Measurements from ENCODE around the gene ILK.
A peak's percentile ranks its signal among the peaks of the same experiment; 100 is the strongest.

Gene ILK

DNA sequence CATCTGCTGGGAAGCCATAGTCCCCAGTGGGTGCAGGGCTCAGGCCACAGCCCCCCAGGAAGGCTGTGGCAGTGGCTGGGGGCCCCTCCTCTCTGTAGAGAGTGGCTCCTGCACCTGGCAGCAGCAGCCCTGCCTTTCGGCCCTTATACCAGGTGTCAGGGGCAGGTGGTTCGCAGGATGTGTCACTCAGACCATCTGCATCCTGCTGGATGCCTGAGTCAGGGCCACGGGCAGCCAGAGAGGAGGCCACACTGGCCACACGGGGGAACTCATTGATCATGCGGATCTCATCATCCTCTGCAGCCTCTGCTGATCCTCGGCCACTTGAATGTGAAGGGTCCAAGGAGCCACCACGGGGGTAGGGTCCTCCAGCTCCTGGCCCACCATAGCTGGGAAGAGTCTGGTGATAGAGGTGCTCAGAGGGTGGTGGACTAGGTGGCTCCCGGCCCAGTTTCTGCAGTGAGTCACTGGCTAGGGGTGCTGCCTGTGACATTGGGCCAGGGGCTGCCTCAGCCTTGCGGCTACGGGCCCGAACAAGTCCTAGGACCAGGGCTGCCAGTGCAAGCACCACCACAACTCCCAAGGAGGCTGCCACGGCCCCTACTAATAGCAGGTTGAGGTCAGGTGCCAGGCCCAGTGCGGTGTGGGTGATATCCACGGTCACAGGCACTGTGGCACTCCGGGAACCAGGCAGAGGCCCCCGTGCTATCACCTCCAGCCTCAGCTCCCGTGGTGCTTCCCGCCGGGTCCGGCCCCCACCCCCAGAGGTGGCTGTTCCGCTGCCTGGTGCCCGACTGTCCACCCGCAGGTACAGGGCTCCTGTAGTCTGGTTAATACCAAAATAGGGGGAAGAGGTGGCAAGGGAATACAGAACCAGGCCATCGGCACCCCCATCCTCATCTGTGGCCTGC lies 18.9 kb downstream of the ILK start:
- DNase-seq = no peak

DNA sequence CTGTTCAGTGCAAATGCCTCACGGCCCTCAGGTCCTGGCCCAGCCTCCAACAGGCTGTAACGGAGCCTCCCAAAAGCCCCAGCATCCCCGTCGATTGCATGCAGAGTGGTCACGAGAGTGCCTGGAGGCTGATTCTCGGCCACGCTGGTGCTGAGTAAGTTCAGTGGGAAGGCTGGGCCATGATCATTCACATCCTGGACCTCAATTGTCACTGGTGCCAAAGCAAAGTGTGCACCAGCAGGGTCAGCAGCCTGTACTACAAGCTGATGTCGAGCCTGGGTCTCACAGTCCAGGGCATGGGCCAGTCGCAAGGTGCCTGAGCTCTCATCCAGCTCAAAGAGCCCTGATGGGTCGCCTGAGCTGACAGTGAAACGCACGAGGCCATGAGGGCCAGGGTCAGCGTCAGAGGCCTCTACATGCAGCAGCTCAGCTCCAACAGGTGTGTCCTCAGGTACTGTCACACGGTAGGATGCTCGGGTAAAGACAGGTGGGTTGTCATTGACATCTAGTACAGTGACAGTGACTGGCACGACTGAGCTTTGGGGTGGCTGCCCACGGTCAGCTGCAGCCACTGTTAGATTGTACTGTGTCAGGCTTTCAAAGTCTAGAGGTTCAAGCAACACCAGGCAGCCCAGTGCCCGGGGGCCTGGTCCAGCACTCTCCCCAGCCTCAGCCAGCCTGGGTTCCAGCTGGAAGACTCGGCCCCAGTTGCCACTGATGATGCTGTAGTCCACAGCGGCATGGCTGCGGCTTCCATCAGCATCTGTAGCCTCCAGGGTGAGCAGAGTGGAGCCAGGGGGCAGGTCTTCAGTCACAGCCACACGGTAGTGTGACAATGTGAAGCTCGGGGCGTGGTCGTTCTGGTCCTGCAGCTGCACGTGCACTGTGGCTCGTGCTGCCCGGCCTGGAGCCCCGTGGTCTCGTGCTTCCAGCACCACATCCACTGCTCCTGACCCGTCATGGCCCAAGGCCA lies 20.1 kb downstream of the ILK start:
- DNase-seq = no peak

DNA sequence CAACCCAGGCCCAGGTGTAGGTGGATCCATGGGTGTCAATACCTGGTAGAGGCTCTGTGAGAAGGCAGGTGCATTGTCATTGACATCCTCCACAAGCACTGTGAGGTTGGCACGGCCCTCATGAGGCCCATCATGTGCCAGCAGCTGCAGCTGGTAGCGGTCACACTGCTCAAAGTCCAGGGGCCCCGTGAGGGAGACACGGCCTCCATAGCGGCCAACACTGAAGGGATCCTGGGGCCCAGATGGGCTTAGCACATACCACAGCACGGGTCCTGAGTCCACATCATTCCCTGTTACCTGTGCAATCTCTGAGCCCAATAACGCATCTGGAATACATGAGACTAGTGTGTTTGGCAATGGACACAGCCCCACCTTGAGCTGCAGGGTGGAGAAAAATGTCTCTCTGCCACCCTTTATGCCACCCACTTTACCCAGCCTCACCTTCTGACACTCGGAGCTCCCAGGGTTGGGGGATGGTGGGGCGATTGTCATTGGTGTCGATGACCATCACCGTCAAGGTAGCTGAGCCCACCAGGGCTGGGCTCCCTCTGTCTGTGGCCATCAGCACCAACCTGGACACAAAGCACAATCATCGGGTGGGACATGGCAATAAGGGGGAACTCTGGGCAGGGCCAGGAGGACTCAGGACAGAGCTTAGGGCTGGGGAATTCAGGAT lies 21.7 kb downstream of the ILK start:
- no peak for DNase-seq

DNA sequence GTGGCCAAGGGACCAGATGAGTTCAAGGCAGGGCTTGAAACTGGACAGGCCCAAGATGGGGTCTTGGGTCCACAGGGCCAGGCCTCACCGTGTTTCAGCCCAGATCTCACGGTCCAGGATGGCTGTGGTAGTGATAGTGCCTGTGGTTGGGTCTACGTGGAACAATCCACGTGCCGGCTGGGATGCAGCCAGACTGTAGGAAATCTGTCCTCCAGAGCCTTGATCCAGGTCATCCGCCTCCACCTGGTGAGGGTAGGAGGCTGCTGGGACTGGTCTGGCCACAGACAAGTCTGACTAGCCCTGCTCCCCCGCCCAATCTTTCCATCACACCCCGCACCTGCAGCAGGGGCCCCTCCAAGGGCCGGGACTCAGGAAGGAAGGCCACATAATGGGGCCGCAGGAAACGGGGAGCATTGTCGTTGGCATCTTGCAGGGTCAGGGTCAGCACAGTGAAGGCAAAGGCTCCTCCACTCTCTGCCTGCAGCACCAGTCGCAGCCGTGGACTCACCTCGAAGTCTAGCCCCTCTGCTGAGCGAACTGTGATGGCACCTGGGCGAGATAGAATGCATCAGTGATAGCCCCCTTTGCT lies 22.4 kb downstream of the ILK start:
- DNase-seq = no peak

DNA sequence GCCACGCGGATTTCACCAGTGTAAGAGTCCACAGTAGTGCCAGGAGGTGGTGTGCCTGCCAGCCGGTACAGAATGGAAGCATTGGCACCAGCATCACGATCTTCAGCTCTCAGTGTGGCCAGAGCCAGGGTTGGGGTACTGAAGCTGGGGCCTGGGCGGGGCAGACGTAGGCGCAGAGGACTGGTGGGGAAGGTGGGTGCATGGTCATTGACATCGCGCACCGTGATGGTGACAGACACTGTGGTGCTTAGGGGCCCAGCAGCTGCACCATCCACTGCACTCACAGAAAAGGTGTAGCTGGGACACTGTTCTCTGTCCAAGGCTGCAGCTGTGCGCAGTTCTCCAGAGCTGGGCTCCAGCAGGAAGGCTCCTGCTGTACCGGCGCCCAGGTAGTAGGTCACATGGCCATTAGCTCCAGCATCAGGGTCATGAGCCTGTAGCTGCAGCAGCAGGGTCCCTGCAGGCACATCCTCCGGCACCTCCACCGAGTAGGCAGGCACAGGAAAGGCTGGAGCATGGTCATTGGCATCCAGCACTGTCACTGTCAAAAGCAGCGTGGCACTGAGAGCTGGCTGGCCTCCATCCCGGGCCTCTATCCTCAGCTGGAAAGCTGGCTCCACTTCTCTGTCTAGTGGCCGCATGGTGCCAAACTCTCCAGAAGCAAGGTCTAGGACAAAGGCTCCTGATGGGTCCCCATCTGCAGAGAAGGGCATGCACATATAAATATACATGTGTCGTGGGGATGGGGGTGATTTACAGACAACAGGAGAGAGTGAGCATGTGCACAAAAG lies 23.6 kb downstream of the ILK start:
- no peak for DNase-seq

DNA sequence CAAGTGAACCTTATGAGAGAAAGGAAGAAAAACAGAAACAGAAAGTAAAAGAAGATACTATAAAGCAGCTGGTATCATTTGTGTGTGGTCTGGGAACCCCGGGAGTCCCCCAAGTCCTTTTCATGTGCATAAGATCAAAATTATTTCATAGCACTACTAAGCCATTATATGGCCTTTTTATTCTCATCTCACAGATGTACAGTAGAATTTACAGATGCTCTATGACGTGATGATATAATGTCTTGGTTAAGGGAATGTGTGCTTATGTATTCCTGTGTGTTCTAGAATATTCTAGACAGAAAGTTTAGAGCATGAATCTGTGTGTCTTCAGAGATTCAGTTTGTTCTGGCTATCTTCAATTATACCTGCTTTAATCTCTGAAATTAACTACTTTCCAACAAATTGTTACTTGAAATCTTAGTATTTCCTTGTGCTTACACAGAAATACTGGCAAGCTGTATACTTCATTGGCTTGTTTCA lies 24.2 kb downstream of the ILK start:
- DNase-seq = peak; percentile 61

DNA sequence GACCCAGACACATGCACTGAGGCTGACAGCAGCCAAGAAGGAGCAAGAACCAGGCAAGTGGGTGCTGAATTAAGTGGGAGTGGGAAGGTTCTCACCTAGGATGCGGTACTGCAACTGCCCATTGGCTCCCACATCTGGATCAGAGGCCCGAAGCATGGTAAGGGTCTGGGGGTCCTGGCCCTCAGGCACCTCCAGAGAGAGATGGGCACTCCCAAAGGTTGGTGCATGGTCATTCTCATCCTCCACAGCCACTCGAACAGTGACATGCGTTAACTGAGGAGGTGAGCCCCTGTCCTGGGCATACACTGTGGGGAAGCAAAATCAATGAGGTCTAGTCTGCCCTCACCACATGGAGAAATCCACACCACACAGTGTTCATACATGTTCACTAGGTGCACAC lies 25.0 kb downstream of the ILK start:
- DNase-seq = no peak

DNA sequence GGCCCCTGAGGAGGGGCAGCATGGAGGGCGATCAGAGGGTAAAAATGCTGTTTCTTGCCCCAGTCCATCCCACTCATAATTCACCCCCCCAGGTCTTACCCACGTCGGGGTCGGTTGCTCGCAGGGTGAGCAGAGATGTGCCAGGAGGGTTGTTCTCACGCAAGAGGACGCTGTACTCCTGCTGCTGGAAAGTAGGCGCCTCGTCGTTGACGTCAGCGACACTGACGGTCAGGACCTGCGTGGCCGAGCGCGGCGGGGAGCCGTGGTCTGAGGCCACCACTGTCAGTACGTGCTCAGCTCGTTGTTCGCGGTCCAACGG lies 26.0 kb downstream of the ILK start:
- no peak for DNase-seq

DNA sequence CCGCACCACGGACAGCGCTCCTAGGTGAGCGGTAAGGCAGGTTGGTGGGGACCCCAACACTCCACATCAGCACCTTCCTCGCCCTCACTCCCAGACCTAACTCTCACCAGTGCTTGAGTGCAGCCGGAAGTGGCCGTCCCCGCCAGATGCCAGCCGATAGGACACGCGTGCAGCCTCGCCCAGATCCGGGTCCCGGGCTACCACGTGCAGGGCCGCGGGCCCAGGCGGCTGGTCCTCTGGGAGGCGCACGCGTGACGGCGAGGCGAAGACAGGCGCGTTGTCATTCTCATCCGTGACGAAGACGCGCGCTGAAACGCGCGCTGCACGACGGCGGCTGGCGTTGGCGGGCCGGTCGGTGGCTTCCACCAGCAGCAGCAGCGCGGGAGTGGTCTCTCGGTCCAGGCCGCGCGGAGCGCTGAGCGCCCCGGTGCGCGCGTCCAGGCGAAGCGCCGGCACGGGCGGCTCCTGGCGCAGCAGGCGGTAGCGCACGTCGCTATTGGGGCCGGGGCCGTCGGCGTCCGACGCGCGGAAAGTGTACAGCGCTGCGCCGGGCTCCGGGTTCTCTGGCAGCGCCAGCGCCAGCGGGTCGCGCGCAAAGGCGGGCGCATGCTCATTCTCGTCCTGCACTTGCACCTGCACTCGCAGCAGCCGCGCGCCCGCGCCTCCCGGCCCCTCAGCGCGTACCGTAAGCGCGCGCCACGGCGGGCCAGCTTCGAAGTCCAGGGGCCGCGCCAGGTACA lies 26.5 kb downstream of the ILK start:
- DNase-seq = no peak

DNA sequence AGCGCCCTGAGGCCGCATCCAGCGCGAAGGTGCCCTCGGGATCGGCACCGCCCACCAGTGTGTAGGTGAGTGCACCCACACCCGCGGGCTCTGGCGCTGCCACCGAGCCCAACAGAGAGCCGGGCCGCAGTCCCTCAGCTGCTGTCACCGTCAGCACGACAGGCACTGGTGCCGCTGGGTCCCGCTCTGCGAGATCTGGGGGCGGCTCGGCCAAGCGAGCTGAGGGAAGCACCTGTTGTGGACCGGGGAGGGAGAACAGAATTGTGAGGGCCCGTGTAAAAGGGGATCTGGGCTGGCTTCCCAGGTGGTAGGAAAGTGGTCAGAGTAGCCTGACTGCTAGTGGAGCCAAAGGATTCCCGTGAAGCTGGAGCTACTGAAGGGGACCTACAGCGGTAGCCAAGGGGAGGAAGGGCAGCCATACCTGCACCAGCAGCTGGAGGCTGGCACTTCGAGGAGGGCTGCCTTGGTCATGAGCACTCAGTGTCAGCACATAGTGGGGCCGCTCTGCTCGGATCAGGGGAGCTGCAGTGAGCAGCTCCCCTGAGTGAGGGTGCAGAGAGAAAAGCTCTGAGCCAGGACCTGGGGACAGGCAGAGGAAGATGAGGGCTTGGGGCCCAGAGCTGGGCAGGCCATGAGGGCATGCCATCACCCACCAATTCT lies 27.2 kb downstream of the ILK start:
- no peak for DNase-seq

DNA sequence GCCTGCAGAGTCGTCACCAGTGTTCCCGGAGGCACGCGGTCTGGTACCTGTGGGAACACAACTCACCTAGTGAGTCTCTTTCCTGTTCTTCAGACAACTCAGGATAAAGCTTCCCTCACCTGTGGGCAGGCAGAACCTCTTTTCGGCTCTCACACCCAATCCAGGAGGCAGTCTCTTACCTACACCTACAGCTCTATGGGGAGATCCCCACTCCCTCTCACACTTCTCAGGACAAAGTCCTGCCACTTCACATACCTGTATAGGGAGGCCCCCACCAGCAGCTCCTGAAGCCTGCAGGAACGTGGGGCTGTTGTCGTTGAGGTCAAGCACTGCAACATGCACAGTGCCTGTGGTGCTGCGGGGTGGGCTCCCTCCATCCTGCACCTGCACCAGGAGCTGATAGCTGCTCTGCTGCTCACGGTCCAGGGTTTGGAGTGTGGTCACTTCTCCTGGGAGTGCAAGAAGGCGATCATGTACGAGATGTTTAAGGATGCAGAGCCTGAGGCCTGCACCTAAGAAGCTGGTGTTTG lies 27.9 kb downstream of the ILK start:
- no peak for DNase-seq

DNA sequence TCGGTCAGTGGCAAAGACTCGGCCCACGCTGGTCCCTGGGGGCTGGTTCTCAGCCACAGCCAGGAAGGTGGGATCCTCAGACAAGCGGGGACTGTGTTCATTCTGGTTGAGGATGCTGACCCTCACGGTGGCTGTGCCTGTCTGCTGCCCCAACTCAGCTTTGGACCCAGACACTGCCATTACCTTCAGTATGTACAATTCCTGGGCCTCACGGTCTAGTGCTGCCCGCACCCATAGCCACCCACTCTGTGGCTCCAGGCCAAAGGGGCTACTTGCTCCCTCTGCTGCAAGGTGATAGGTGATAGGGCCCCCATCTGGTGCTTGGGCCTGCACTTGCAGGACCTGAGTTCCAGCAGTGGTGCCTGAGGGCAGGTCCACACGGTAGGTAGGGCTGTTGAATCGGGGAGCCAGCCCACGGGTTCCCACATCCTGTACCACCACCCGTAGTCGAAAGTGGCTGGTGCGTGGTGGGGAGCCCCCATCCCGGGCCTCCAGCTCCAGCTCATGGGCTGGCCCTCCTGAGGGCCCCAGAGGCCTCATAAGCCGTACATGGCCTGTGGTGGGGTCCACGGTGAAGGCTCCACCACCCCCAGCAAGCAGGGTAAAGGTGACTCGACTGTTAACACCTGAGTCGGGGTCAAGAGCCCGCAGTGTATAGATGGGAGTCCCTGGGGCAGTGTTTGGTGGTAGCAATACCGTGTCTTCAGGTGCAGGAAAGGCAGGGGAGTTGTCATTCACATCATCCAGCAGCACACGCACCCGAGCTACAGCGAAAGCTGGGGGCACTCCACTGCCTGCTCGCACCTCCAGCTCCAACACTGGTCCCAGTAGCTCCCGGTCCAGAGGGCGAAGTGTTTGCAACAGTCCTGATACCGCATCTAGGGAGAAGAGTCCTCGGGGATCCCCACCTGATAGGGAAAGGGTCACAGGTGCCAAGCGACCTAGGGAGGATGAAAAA lies 28.8 kb downstream of the ILK start:
- no peak for DNase-seq

DNA sequence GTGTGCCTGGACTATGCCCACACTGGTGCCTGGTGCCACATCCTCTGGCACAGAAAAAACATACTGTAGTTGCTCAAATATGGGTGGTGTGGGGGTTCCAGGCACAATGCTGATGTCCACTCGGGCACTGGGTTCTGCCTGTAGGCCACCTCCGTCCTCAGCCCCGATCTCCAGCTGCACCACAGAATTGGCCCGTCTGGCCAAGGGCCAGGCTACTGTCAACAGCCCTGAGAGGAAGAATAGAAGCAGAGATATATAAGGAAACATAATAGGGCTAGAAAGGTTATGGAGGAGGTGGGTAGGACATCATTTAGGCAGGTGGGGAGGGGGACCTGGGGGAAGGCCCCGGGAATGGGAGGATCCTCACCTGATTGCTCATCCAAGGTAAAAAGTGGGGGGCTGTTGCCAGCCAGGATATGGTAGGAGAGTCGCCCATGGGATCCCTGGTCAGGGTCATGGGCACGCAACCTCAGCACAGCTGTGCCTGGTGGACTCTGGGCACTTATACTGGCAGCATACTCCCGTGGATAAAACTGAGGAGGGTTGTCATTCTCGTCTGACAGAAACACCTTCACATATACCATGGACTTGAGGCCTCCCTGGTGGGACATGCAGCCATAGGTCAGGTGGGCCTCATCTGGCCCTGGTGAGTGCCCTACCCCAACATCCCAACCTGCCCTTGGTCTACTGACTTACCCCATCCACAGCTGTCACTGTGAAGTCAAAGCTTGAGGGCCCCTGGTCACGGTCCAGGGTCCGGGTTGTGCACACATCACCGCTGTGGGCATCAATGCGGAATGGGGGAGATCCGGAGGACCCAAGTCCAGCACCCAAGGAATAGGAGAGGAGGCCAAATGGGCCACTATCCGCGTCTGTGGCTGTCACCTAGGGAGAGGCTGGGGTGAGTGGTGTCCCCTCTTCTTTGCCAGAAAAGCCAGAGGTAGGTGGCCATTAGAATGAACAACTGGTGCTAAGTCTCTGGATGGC lies 30.1 kb downstream of the ILK start:
- no peak for DNase-seq

DNA sequence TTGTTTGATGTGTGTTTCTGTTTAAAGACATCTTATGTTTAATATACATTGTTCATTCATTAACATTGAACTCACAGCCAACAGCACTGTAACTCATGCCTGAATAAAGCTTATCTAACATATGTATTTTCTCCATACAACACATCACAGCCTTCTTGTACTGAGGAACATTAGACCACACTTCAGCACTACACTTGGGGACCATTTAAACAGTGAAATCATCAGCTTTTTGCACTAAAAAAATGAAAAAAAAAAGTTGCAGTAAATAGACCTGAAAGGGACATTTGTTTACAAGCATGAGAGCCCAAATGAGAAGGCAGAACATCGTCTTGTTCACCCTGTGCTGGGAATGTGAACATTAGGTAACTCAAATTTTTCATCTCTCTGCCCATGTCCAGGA lies 31.0 kb downstream of the ILK start:
- no peak for DNase-seq

DNA sequence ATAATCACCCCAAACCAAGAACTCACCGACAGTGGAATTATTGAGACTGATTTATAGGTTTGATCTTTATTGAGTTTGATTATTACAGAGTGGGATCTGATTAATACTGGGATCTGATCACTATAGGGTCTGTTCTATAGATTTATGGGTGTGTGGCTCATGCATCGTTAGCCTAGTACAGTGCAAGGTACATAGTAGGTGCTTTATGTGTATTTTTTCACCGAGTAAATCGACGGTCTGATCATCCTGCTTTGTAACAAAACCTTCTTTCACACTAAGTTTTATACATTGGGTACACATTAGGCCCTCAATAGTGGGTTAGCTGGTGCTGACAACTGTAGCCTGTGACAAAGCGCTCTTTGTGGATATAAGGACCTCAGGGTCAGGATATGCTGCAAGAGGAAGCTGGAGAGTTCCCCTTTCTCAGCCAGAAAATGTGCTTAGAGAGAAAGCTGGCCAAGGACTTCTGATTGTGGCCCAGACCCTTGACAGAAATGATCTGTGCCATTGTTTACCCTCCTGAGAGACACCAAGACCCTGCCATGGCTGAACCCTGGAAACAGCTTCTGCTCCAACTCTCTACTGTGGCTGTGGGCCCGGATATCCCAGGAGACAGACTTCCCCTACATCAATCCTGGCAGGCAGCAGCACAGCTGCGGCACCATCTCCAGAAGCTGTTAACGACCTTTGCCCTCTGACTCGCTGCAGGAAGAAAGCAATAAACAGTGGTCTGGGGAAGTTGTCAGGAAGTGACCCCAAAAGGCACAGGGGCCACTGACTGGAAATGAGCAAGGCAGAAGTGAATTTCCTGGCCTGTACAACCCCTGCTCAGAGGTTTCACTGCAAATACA lies 31.7 kb downstream of the ILK start:
- no peak for DNase-seq

DNA sequence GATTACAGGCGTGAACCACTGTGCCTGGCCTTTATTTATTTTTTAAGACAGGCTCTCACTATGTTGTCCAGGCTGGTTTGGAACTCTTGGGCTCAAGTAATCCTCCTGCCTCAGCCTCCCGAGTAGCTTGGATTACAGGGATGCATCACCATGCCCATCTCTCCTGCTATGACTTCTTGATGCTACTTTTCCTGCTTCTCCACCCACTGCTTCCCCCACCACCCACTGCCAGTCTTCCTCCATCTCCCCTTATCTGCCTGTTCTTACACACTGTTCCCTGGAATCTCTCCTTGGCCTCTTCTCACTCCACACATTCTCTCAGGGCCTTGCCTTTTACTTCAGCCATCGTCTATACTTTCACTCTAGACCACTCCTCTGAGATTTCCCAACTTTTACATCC lies 32.9 kb downstream of the ILK start:
- no peak for DNase-seq

DNA sequence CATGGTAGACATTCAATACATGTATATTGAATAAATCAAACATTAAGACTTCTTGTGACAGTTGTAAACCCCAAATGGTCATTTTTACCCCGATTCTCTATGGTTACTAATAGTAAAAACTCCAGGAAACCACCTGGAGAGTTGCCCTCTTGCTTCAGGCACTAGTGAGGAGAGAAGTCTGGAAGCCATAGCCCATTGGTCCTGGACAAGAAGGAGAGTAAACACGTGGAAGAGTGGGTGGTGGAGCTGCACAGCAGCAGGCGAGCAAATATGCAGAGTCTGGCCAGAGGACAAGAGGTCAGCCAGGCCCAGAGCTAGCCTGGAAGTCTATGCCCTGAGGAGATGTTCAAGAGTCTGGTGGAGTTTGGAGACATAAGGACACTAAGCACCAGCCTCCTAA lies 34.3 kb downstream of the ILK start:
- no peak for DNase-seq
